Panc1 (cell line): Measurements from ENCODE around the gene RMI1. TPM values are rescaled to one million over a fixed set of nuclear protein-coding genes. Genes with fewer than 3 reads are reported as not detected.

Experiments used
- ATAC-seq: fragments of 200-7000 bp; cut with Tn5 transposase; 2 replicates; pipeline ENCODE4 v1.9.1; 2020; ENCODE audit warnings: mild to moderate bottlenecking, moderate library complexity
- BruUV-seq: library from RNA; stranded (reverse); fragments of 400-500 nt; replicated peaks from 2 replicates; lab custom pipeline; 2021; lab: Mats Ljungman, UMichigan
- CTCF ChIA-PET: fragments of 300-600 bp; sonication (Branson Sonifier 250); formaldehyde crosslinking; loops from one replicate; lab custom pipeline; 2022; ENCODE audit warnings: antibody characterized with exemption; lab: Charles Lee
- POLR2A ChIA-PET: fragments of 300-600 bp; sonication (Branson Sonifier 250); formaldehyde crosslinking; loops from one replicate; lab custom pipeline; 2022; ENCODE audit warnings: antibody characterized with exemption; lab: Charles Lee
- DNase-seq: peaks from one replicate; pipeline ENCODE4 v3.0.0-alpha.2; 2010; ENCODE audit warnings: low read depth, low spot score
- H3K27ac ChIP-seq: 2 replicates; pipeline ENCODE4 v1.5.1; 2011; ENCODE audit warnings: mild to moderate bottlenecking, low read length, inconsistent platforms
- H3K27me3 ChIP-seq: fragments of 200-500 bp; sonication (Bioruptor generic); 2 replicates; pipeline ENCODE4 v1.6.0; 2014; ENCODE audit warnings: low read length, inconsistent platforms; ENCODE audit not compliant: control insufficient read depth, insufficient read depth
- H3K36me3 ChIP-seq: fragments of 200-500 bp; sonication (Bioruptor generic); 2 replicates; pipeline ENCODE4 v1.5.1; 2014; ENCODE audit warnings: inconsistent platforms, mild to moderate bottlenecking, low read length, moderate library complexity; ENCODE audit not compliant: control insufficient read depth, insufficient read depth
- H3K4me1 ChIP-seq: 2 replicates; pipeline ENCODE4 v1.5.1; 2011; ENCODE audit warnings: inconsistent platforms, mild to moderate bottlenecking, low read length, moderate library complexity; ENCODE audit not compliant: control insufficient read depth, insufficient read depth
- H3K4me3 ChIP-seq, 2 experiments: 2 replicates each; pipeline ENCODE4 v1.5.1; 2011 to 2012; ENCODE audit warnings: low read depth in 2 of 2, low read length in 2 of 2, mild to moderate bottlenecking in 2 of 2, inconsistent platforms in 1 of 2, moderate library complexity in 1 of 2
- H3K9me3 ChIP-seq: fragments of 200-500 bp; sonication (Bioruptor generic); 2 replicates; pipeline ENCODE4 v1.5.1; 2014; ENCODE audit warnings: low read depth, mild to moderate bottlenecking, inconsistent platforms, low read length, moderate library complexity; ENCODE audit not compliant: control insufficient read depth, insufficient read depth
- CTCF ChIP-seq: fragments of 450-650 bp; IDR thresholded peaks from 2 replicates; pipeline ENCODE4 v1.5.1; 2017; ENCODE audit warnings: mild to moderate bottlenecking
- POLR2AphosphoS5 ChIP-seq: IDR thresholded peaks from 2 replicates; pipeline ENCODE4 v1.6.1; 2012; ENCODE audit warnings: mild to moderate bottlenecking, low read depth, low read length, moderate library complexity
- REST ChIP-seq, 2 experiments: IDR thresholded peaks; 2 replicates each; pipeline ENCODE4 v1.6.1; 2011 to 2012; ENCODE audit warnings: low read depth in 2 of 2, control low read depth in 1 of 2, low read length in 1 of 2, mild to moderate bottlenecking in 1 of 2, moderate library complexity in 1 of 2; ENCODE audit not compliant: insufficient read depth in 1 of 2
- SIN3A ChIP-seq: IDR thresholded peaks from 2 replicates; pipeline ENCODE4 v1.6.1; 2012; ENCODE audit warnings: low read depth, mild to moderate bottlenecking, low read length, moderate library complexity, borderline replicate concordance; ENCODE audit not compliant: insufficient read depth
- TCF7L2 ChIP-seq: IDR thresholded peaks from 2 replicates; pipeline ENCODE4 v1.6.1; 2011; ENCODE audit warnings: mild to moderate bottlenecking, low read depth, low read length, inconsistent platforms
- in situ Hi-C: cut with HindIII; loops from 2 replicates; pipeline ENCODE4 v1.10.0; 2016; ENCODE audit warnings: low sequenced_read_pairs, low pct_unique_long_range_greater_than_20kb
- intact Hi-C: fragments of 100-400 bp; cut with micrococcal nuclease; formaldehyde crosslinking; loops from one replicate; pipeline ENCODE4 v1.10.0; 2022; ENCODE audit not compliant: unreplicated experiment
- total RNA-seq: library from RNA; stranded (reverse); gene quantifications from one replicate; pipeline ENCODE4 v1.2.1, GENCODE V29; 2021; ENCODE audit not compliant: unreplicated experiment

The RMI1 gene
- total RNA-seq, 1 experiment from 2014 or later = 14.6 TPM

GRCh38 chr9:84002344-84002743 is 21.7 kb downstream of the RMI1 start:
- POLR2A ChIA-PET = interaction anchor here (0.7 kb wide), 1 partner anchor 22 kb away, joined by 5 read pairs; the partner anchor contains the start of gene HNRNPK
- no peak for TF ChIP-seq POLR2AphosphoS5
- no peak for TF ChIP-seq SIN3A
- TF ChIP-seq TCF7L2 = no peak
- TF ChIP-seq CTCF = no peak
- TF ChIP-seq REST (IDR thresholded peaks at IDR 0.05; ENCODE audit: insufficient read depth in 1 of 2, low read depth in 2 of 2, low read length in 1 of 2) = no peak

DNA sequence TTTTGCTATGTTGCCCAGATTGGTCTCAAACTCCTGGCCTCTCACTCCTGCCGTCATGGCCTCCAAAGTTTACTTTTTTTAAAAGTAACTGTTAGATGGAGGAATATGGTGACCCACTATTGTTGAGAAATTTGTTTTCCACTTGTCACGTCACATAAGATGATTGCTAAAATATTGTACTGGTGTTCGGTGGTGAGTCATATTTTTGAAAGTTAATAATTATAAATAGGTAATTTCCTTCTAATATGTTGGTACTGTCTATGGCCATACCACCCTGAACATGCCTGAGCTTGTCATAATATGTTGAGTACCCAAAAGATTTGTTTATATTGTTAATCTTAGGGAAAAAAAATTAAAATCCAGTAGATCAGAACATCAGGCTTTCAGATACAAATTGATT is 22.6 kb downstream of the RMI1 start:
- Histone ChIP-seq H3K36me3 (peaks cover 8% of the 10 kb centered on the region; the same call in 1 of the 2 replicates), H3K9me3 (no peaks in the 10 kb centered on the region), H3K27ac (no peak overlapping the region), H3K27me3 (no peaks in the 10 kb centered on the region), H3K4me1 (no peaks in the 10 kb centered on the region), H3K4me3 (no peak overlapping the region)
- no TSS peak for BruUV-seq
- in situ Hi-C loops (no loop called here), intact Hi-C loops (no loop called here)
- DNase-seq = no peak
- ChIA-PET CTCF (no interaction called here), POLR2A (no interaction called here)
- no peak for TF ChIP-seq TCF7L2
- no peak for TF ChIP-seq CTCF
- TF ChIP-seq SIN3A = no peak
- TF ChIP-seq POLR2AphosphoS5 = no peak
- no peak for TF ChIP-seq REST (IDR thresholded peaks at IDR 0.05; ENCODE audit: insufficient read depth in 1 of 2, low read depth in 2 of 2, low read length in 1 of 2)
- ATAC-seq = no peak

More at GRCh38 chr9:84002344-84002743, 21.7 kb downstream of the RMI1 start:
- no peak overlapping the region for H3K27ac ChIP-seq
- no TSS peak for BruUV-seq
- DNase-seq = no peak
- intact Hi-C loops (no loop called here), in situ Hi-C loops (no loop called here)
- no peak for ATAC-seq
- H3K36me3 ChIP-seq = peaks cover 8% of the 10 kb centered on the region; the same call in 1 of the 2 replicates
- H3K27me3 ChIP-seq = no peaks in the 10 kb centered on the region
- CTCF ChIA-PET = no interaction called here
- no peak overlapping the region for H3K4me3 ChIP-seq
- no peaks in the 10 kb centered on the region for H3K9me3 ChIP-seq
- no peaks in the 10 kb centered on the region for H3K4me1 ChIP-seq
